ENCODE measurements around the gene PPTC7. TPM values are rescaled to one million over a fixed set of nuclear protein-coding genes. Genes with fewer than 3 reads are reported as not detected.

PPTC7 gene
- total and polyA plus RNA-seq, 2 of the 13 experiments (the other 11 are each of a cell fraction or from before 2014, with no cell fraction given), result 4.8 to 12.3 TPM

DNA sequence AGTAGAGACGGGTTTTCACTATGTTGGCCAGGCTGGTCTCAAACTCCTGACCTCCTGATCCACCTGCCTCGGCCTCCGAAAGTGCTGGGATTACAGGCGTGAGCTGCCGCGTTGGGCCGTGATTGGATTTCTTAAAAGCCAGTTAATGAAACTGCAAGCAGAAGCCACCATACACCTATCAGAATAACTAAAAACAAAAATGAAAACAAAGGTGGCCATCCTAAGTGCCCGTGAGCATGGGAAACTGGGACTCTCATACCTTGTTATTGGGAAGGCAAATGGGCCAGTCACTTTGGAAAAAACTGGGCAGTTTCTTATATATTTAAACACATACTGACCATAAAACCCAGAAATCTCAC, 23.1 kb upstream of the PPTC7 start (continued):
- TF ChIP-seq SNAPC4 (CRISPR knock-in tag; IDR thresholded peaks at IDR 0.05), result no peak
- TF ChIP-seq TCF7 (IDR thresholded peaks at IDR 0.05; ENCODE audit: low read depth), result no peak
- TF ChIP-seq, protein P1, sequence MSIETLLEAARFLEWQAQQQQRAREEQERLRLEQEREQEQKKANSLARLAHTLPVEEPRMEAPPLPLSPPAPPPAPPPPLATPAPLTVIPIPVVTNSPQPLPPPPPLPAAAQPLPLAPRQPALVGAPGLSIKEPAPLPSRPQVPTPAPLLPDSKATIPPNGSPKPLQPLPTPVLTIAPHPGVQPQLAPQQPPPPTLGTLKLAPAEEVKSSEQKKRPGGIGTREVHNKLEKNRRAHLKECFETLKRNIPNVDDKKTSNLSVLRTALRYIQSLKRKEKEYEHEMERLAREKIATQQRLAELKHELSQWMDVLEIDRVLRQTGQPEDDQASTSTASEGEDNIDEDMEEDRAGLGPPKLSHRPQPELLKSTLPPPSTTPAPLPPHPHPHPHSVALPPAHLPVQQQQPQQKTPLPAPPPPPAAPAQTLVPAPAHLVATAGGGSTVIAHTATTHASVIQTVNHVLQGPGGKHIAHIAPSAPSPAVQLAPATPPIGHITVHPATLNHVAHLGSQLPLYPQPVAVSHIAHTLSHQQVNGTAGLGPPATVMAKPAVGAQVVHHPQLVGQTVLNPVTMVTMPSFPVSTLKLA (IDR thresholded peaks at IDR 0.05), result no peak
- no peak for TF ChIP-seq TFAP4 (IDR thresholded peaks at IDR 0.05; ENCODE audit: borderline replicate concordance, low read depth)
- no peak for TF ChIP-seq ZMAT3 (CRISPR knock-in tag; conservative IDR thresholded peaks at IDR 0.05)
